SK-N-MC (cell line): Measurements from ENCODE around the gene TRIM58.

Experiments
- DNase-seq: peaks from one replicate; pipeline ENCODE4 v3.0.0-alpha.2; 2011; ENCODE audit warnings: low read depth, low spot score
- H3K27ac ChIP-seq: fragments of 200-600 bp; sonication (generic); 2 replicates; pipeline ENCODE4 v1.5.1; 2016; ENCODE audit warnings: mixed run types
- H3K36me3 ChIP-seq: fragments of 200-600 bp; sonication (generic); 2 replicates; pipeline ENCODE4 v1.6.1; 2017; ENCODE audit warnings: antibody characterized with exemption, low read length, mixed read lengths; ENCODE audit not compliant: insufficient read depth
- H3K4me3 ChIP-seq: fragments of 200-600 bp; sonication (generic); 2 replicates; pipeline ENCODE4 v1.5.1; 2016
- H3K9ac ChIP-seq: fragments of 200-600 bp; sonication (generic); 2 replicates; pipeline ENCODE4 v1.8.0; 2017; ENCODE audit warnings: mixed run types, mixed read lengths; ENCODE audit not compliant: insufficient read length
- H3K9me3 ChIP-seq: fragments of 200-600 bp; sonication (generic); 2 replicates; pipeline ENCODE4 v1.6.1; 2017; ENCODE audit warnings: low read depth, mild to moderate bottlenecking, antibody characterized with exemption, low read length, moderate library complexity, mixed read lengths
- EZH2 ChIP-seq: fragments of 200-600 bp; sonication (generic); IDR thresholded peaks from one replicate; pipeline ENCODE4 v1.6.1; 2017; ENCODE audit warnings: antibody characterized with exemption
- FOXP2 ChIP-seq: optimal IDR thresholded peaks from 2 replicates; pipeline ENCODE3; 2011; ENCODE audit warnings: mild to moderate bottlenecking, moderate library complexity; ENCODE audit not compliant: insufficient read depth; ENCODE audit errors: extremely low read length, control extremely low read depth
- POLR2AphosphoS5 ChIP-seq: IDR thresholded peaks from 2 replicates; pipeline ENCODE4 v1.6.1; 2012; ENCODE audit warnings: mild to moderate bottlenecking, low read depth, low read length, borderline replicate concordance

Gene TRIM58

DNA sequence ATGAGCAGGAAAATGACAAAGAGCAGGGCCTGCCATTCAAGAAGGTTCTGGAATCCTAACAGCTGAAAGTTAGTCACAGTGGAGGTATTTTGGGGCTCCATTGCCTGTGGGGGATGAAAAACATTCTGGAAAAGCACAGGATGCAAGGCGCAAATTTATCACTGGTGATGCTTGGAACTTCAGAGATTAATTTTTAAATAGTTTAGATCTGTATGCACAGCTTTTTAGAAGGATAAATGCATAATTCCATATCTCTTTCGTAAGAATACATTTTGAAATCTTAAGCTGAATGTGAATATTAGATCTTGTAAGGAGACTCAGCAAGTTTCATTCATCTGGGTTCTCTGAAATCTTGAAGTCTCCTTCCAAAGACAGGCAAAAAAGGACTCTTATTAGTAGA lies 15.2 kb upstream of the TRIM58 start, which contains the start of gene OR11L1:
Gene OR11L1 (minus strand): TSS at position 101 of the 400 bp plus-strand sequence. CDS start 0 bp downstream, at position 101.
- TF ChIP-seq EZH2 (no peak), POLR2AphosphoS5 (no peak), FOXP2 (no peak)
- Histone ChIP-seq H3K4me3 (no peak within 1 kb of the TSS), H3K36me3 (no peaks in the 10 kb centered on the region), H3K9ac (no peak within 1 kb of the TSS), H3K9me3 (no peaks in the 10 kb centered on the region), H3K27ac (no peak within 1 kb of the TSS)
- DNase-seq, result no peak

DNA sequence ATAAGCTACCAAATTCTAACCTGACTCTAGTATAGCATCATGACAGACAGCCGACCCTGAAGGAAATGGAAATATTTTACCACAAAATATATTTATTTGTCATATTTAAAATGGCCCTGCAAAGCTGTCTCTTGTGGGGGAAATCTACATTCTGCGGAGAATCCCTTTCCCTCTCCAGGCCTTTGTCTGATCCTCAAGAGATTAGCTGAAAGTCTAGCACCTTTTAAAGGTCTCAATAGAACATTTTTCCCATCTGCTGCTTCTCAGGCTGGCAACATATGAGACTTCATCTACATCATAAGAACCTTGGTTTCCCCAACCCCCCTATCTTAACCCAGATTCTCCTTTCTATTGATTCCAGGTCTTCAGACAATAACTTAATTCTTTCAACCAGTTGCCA lies 13.6 kb upstream of the TRIM58 start:
- Histone ChIP-seq H3K9me3 (no peaks in the 10 kb centered on the region), H3K27ac (no peak overlapping the region), H3K9ac (no peak overlapping the region), H3K36me3 (no peaks in the 10 kb centered on the region), H3K4me3 (no peak overlapping the region)
- TF ChIP-seq FOXP2, result no peak
- no peak for TF ChIP-seq EZH2
- TF ChIP-seq POLR2AphosphoS5, result no peak
- no peak for DNase-seq

DNA sequence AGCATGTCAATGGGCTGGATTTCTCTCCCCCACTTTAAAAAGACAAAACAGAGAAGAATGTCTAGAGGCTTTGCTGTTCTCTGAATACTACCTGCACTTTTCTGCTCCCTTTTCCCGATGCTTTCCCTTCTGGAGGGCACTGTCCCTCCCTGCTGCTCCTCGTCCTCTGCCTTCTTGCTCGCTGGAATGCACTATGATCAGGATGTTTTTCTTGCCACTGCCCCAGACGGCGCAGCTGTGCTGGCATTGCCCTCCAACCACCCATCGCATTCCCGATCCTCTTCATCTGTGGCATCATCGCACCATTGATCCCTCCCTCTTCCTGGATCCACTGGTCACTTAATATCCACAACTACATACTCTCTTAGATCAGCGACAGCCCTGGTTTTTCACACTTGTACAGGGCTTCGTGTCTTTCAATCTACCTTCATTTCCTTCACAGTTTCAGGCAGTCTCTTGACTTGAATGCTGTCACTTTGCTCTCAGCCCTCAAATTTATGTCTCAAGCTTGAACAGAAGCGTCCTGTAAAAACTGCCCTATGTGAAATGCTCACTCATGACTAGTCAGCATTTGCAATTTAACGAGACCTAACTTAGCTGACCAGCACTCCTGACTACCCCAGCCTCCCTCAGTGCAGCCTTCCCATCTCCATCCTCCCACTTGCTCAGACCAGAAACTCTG lies 11.8 kb upstream of the TRIM58 start:
- Histone ChIP-seq H3K9ac (no peak overlapping the region), H3K27ac (no peak overlapping the region), H3K9me3 (no peaks in the 10 kb centered on the region), H3K36me3 (no peaks in the 10 kb centered on the region), H3K4me3 (no peak overlapping the region)
- DNase-seq, result no peak
- TF ChIP-seq EZH2 (no peak), POLR2AphosphoS5 (no peak), FOXP2 (no peak)

DNA sequence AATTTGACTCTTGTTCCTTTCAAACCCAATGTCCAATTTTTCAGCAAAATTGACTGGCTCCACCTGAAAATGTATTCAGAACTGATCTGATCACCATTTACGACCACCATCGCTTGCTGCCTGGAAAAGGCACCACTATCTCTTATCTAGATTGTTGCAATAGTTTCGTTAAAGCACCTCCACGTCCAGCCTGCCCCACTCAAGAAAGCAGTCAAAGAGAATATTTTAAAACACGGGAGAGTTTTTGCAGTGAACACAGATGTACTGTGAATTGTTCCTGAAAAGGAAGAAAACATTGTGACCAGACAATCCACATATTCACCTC lies 11.3 kb upstream of the TRIM58 start:
- TF ChIP-seq POLR2AphosphoS5 (no peak), FOXP2 (no peak), EZH2 (no peak)
- H3K4me3 ChIP-seq, result no peak overlapping the region

DNA sequence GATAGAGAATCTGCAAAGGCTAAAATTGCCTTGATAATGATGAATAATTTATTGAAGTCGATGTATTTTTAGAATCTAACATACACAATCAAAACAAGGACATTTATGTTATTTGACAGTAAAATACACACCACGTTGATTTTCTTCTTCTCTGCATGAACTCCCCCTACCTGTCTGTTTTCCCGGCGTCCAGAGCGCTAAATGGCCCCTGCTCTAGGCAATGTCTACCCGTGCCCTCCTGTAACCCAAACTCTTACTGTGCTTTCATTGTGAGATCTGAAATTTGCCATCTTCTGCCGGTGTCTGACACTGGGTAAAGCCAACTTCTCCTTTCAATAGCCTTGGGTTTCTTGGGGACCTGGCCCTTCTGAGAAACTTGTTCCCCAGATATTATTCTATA lies 8.6 kb upstream of the TRIM58 start:
- Histone ChIP-seq H3K27ac (no peak overlapping the region), H3K9me3 (no peaks in the 10 kb centered on the region), H3K4me3 (no peak overlapping the region), H3K36me3 (no peaks in the 10 kb centered on the region), H3K9ac (no peak overlapping the region)
- TF ChIP-seq EZH2 (no peak), FOXP2 (no peak), POLR2AphosphoS5 (no peak)
- no peak for DNase-seq

More for the DNA sequence above, 11.3 kb upstream of the TRIM58 start:
- no peaks in the 10 kb centered on the region for H3K36me3 ChIP-seq
- DNase-seq, result no peak
- H3K9ac ChIP-seq, result no peak overlapping the region
- H3K9me3 ChIP-seq, result no peaks in the 10 kb centered on the region
- no peak overlapping the region for H3K27ac ChIP-seq

DNA sequence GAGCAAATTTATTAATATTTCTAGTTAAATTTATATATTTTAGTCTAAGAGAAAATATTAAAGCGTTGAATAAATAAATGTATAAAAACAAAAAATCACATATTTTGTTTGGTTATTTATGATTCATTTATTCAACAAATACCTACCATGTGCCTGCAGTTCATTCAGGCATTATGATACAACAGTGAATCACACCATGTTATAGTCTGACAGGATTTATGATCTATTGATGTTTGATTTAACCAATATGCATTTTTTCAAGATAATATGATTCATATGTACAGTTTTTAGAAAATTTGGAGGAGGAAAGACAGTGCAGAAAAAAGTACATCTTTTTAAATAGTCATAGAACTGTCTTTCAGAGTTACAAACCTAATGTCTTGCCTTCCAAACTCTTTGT lies 7.4 kb upstream of the TRIM58 start:
- Histone ChIP-seq H3K27ac (no peak overlapping the region), H3K36me3 (no peaks in the 10 kb centered on the region), H3K9ac (no peak overlapping the region), H3K9me3 (no peaks in the 10 kb centered on the region), H3K4me3 (no peak overlapping the region)
- no peak for DNase-seq
- TF ChIP-seq POLR2AphosphoS5, result no peak
- TF ChIP-seq FOXP2, result no peak
- no peak for TF ChIP-seq EZH2

DNA sequence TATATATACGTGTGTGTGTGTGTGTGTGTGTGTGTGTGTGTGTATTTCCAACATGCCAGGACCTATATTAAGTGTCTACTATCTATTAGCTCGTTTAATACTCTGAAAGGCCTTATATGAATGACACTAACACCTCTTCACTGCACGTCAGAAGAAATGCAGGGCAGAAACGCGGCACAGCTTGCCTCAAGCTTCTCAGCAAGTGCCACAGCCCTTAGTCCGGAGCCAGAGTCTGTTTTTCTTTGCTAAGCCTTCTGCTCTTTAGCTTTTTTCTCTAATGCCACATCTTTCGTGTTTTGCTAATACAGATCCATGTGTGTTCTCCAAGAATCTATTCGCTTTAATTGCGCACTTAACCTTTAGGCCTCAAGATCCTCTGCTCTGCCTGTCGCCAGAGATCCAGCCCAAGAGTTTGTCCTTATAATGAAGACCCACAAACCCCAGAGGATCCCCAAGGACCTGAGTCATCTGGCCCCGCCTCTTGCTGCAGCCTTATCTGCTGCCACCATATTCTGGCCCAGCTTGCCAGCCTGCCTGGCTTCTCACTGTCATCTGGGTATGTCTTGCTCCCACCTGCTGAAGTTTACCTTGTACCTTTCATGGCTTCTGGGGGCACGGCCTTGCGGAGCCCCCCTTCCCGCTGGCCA lies 2.0 kb upstream of the TRIM58 start:
- no peak overlapping the region for H3K9ac ChIP-seq
- H3K36me3 ChIP-seq, result no peaks in the 10 kb centered on the region
- no peak overlapping the region for H3K27ac ChIP-seq
- H3K4me3 ChIP-seq, result no peak overlapping the region
- H3K9me3 ChIP-seq, result no peaks in the 10 kb centered on the region
- no peak for DNase-seq
- TF ChIP-seq POLR2AphosphoS5 (no peak), FOXP2 (no peak)

DNA sequence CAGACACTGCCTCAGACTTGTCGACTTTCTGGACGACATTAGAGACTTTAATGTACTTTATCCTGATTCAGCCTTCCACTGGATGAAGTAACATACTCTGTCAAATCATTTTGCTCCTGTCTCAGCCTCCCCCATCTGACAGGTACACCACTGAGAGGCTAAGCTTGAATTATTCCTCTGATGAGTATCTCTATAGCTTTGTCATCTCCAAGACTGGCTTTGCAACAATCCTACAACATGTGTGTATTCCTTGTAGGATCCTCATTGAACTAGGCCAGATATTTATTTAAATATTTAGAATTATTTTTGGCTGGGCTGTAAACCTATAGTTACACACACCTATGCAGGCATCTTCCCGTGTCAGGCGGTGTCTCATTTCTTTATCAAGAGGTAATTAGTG lies 1.1 kb upstream of the TRIM58 start:
- DNase-seq, result no peak
- H3K9ac ChIP-seq, result no peak overlapping the region
- no peak overlapping the region for H3K27ac ChIP-seq
- H3K4me3 ChIP-seq, result no peak overlapping the region
- TF ChIP-seq FOXP2 (no peak), POLR2AphosphoS5 (no peak), EZH2 (no peak)
- H3K36me3 ChIP-seq, result no peaks in the 10 kb centered on the region
- H3K9me3 ChIP-seq, result no peaks in the 10 kb centered on the region

DNA sequence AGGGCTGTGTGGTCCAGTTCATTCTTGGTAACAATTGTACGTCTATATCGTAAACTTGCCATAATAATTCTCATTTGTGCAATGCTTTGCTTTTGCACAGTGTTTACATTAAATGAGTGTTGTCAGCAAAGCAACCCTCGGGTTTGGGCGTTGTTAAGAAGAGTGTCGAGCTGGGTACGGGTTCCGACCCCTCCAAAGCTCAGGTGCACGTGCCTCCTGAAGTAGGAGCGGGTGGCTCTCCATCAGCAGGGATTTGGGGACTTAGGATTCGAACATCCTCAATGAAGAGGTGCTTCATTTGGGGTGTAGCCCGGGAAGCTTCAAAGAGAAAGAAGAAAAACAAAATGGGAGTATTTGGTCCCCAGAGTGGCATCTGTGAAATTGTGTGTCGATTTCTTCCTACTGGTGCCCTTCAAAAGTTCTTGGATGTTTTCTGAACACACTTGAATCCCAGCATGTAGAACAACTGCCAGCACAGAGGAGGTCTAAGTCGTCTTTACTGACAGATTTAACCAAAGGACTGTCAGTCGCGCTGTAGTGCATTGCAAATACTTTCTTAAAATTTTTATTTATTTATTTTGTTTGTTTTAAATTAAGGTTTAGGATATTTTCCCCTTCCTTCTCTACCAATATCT lies 1.1 kb downstream of the TRIM58 start:
- TF ChIP-seq FOXP2 (no peak), EZH2 (no peak), POLR2AphosphoS5 (no peak)
- peak overlapping the region; percentile 80 for H3K4me3 ChIP-seq
- no peak overlapping the region for H3K27ac ChIP-seq
- no peaks in the 10 kb centered on the region for H3K9me3 ChIP-seq
- no peak overlapping the region for H3K9ac ChIP-seq
- no peaks in the 10 kb centered on the region for H3K36me3 ChIP-seq
- DNase-seq, result no peak
